Cardiac fibroblast (primary cell): Measurements from ENCODE around the gene COMP.

Experiments
- DNase-seq, 2 donors: peaks; one replicate each; pipeline versions ENCODE4 v3.0.0 to v3.0.0-alpha.2; 2010; ENCODE audit warnings: low read depth in 2 of 2
- H3K4me3 ChIP-seq, 2 donors: replicated peaks in 1 of 2; 1 replicate in 1 of 2; 2 replicates in 1 of 2; pipeline ENCODE4 v1.5.1; 2011; ENCODE audit warnings: low read depth in 2 of 2, low read length in 2 of 2, mild to moderate bottlenecking in 2 of 2, moderate library complexity in 1 of 2
- TF ChIP-seq, protein P1 (sequence below): IDR thresholded peaks from one replicate; pipeline ENCODE4 v1.5.1; 2011; ENCODE audit warnings: low read depth, mild to moderate bottlenecking, low read length, inconsistent platforms

COMP gene

DNA sequence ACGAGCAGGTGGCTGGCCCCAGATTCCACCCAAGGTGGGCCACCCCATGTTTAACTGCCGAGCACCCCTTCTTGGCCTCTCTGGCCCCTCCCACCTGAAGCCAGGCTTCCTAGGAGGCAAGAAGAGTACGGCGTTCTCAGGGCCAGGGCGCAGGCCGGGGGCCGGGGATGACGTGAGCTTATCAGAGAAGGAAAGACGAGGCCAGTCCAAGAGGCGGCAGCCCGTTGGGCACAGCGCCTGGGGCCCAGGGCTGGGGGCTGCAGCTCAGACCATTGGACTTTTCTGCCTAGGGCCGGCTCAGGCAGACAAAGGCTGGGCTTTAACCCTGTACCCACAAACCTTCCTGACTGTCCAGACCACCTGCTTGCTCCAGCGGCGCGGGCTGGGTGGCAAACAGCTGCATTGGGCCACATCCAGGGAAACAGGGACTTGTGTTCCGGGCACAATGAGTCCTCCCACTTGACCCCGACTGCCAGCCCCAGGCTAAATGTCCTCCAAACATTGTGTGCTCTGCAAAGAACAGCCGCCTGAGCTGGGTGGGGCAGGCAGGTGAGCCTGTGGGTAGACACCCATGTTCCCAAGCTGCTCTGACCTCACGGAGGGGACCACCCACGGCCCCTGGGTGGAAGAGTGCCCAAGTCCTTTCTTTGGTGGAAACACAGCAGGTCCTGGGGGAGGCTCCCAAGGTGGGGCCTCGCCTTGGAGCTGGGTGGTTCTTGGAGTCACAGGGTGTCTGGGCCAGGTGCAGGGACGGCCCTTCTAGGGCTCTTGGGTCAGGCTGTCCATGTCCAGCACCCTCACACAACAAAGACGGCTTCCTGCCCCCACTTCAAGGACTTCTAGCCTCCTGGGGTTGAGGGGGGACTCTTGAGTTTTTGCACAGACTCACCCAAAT lies 21.9 kb downstream of the COMP start:
- TF ChIP-seq, protein P1, sequence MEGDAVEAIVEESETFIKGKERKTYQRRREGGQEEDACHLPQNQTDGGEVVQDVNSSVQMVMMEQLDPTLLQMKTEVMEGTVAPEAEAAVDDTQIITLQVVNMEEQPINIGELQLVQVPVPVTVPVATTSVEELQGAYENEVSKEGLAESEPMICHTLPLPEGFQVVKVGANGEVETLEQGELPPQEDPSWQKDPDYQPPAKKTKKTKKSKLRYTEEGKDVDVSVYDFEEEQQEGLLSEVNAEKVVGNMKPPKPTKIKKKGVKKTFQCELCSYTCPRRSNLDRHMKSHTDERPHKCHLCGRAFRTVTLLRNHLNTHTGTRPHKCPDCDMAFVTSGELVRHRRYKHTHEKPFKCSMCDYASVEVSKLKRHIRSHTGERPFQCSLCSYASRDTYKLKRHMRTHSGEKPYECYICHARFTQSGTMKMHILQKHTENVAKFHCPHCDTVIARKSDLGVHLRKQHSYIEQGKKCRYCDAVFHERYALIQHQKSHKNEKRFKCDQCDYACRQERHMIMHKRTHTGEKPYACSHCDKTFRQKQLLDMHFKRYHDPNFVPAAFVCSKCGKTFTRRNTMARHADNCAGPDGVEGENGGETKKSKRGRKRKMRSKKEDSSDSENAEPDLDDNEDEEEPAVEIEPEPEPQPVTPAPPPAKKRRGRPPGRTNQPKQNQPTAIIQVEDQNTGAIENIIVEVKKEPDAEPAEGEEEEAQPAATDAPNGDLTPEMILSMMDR, result no peak
- H3K4me3 ChIP-seq, result no peak overlapping the region
- DNase-seq, result no peak

DNA sequence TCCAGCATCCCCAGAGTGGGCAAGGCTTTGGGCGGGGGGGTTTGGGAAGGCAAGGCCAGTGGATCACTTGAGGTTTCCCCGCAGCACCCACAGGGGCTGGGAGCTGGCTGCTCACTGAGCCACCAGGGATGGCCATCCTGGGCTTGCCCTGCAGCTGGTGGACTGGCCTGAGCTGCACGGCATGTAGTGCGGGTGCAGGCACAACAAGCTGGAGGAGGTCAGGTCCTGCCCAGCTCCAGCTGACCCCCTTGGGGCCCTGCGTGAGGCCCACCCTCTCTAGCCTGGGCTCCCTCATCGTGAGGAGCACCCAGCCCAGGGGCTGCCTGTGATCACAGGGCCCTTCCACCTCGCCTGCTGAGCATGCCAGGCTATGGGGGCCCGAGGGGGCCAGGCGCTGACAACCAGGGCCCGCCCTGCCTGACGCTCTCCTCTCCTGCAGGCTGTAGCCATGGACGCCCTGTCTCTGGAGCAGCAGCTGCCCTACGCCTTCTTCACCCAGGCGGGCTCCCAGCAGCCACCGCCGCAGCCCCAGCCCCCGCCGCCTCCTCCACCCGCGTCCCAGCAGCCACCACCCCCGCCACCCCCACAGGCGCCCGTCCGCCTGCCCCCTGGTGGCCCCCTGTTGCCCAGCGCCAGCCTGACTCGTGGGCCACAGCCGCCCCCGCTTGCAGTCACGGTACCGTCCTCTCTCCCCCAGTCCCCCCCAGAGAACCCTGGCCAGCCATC lies 22.9 kb downstream of the COMP start:
- TF ChIP-seq, protein P1, result no peak
- H3K4me3 ChIP-seq, result no peak overlapping the region
- no peak for DNase-seq

DNA sequence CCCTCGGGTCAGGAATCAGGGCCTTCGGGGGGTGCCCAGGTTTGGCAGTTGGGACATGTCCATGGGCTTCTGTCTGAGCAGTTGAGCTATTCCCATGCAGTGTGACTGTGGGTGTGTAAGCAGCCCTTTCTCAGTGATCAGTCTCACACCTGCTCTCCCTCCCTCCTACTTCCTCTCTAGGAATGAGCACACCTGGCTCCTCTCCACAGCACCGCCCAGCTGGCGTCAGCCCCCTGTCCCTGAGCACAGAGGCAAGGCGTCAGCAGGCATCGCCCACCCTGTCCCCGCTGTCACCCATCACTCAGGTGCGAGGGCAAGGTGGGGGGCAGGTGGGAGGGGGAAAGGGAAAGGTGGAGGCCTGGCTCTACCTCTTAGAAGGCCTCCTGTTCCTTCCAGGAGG lies 25.9 kb downstream of the COMP start:
- no peak overlapping the region for H3K4me3 ChIP-seq
- DNase-seq, result no peak
- TF ChIP-seq, protein P1, result no peak

DNA sequence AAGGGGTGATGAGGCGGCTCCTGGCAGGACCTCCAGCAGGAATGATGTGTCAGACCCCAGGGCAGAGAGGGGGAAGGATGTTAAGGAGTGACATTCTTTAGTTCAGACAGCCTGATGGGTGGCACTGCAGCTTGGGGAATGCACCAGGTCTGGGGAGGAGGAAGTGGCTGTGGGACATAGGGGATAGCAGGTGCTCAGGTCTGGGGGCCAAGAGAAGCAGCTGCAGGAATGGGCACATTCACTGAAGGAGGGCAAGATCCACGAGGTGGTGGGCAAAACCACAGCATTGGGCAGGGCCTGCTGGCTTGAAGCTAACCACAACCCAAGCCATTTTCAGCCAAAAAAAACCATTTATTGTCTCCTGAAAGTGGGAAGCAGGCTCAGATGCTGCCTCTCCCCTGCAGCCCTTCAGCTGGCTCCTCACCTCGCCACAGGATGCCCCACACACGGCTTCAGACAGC lies 26.5 kb downstream of the COMP start:
- no peak for DNase-seq

DNA sequence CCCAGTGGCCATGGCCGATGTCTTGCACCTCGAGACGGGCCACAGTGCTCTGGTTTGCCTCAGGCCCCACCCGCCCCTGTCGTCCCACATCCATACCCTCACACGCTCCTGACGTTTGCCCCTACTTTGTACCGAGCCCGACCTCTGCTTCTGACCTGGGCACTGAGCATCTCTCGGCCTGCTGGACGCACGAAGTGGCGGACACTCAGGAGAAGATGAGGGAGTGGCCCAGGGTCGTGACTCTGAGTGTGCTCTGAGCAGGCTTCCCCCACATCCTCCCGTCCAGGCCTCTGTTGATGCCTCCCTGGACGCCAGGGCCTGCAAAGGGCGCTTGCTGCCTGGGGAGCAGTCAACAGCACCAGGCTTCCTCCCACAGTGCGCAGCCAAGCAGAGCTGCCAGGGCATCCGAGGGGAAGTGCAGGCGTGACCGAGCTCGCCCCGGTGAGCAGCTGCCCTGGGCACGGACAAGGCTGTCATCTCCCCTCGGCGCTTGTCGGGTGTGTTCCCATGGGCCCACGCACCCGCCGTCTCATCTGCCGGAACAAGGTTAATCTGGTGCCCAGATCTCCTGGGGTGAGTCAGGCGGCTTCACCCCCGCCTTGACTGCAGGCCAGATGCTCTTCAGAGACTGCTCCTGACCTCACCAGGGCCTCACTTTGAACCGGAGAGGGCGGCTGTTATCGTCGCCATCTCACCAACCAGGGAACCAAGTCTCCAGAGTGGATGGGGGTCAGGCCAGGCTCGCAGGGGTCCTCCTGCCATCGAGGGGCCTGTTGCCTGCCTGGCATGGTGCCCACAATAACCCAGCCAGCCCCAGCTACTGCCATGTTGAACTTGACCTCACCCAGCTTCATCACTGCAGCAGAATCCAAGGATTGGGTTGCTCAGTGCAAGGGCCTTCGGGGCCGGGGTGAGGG lies 27.2 kb downstream of the COMP start:
- peak; percentile 46 to 55 for DNase-seq
- no peak overlapping the region for H3K4me3 ChIP-seq
- TF ChIP-seq, protein P1, result no peak

More for the DNA sequence above, 26.5 kb downstream of the COMP start:
- H3K4me3 ChIP-seq, result no peak overlapping the region
- TF ChIP-seq, protein P1, result no peak
